Activated effector memory CD4-positive, alpha-beta T cell treated with anti-CD3 and anti-CD28 coated beads, Interleukin-2, amount 50 U/mL, for 16 hours (primary cell): Measurements from ENCODE around the gene GPANK1.

ENCODE experiments used
- DNase-seq: peaks from one replicate; pipeline ENCODE4 v3.0.0-alpha.2; 2020

The GPANK1 gene

GRCh38 chr6:31636698-31637596, 27.9 kb downstream of the GPANK1 start:
- DNase-seq, result no peak

GRCh38 chr6:31634969-31635575, 29.7 kb downstream of the GPANK1 start:
- DNase-seq, result no peak

- DNase-seq, result no peak
Observed at GRCh38 chr6:31634131-31634530, 30.7 kb downstream of the GPANK1 start.

- DNase-seq, result no peak
Observed at GRCh38 chr6:31633447-31633846, 31.4 kb downstream of the GPANK1 start.

- DNase-seq, result no peak
Observed at GRCh38 chr6:31632279-31632946, 32.4 kb downstream of the GPANK1 start.

- no peak for DNase-seq
Observed at GRCh38 chr6:31631681-31632278, 33.0 kb downstream of the GPANK1 start.

GRCh38 chr6:31631209-31631608, 33.6 kb downstream of the GPANK1 start:
- no peak for DNase-seq

GRCh38 chr6:31630177-31630934, 34.4 kb downstream of the GPANK1 start:
- no peak for DNase-seq

GRCh38 chr6:31629014-31629413, 35.8 kb downstream of the GPANK1 start:
- no peak for DNase-seq

GRCh38 chr6:31627690-31628287, 37.0 kb downstream of the GPANK1 start:
- DNase-seq, result no peak

GRCh38 chr6:31626952-31627351, 37.8 kb downstream of the GPANK1 start:
- DNase-seq, result no peak

GRCh38 chr6:31624070-31624469, 40.7 kb downstream of the GPANK1 start:
- DNase-seq, result no peak

- no peak for DNase-seq
Observed at GRCh38 chr6:31622684-31623091, 42.1 kb downstream of the GPANK1 start.

GRCh38 chr6:31621991-31622390, 42.8 kb downstream of the GPANK1 start:
- no peak for DNase-seq

- no peak for DNase-seq
Observed at GRCh38 chr6:31621320-31621939, 43.4 kb downstream of the GPANK1 start.

- DNase-seq, result no peak
Observed at GRCh38 chr6:31620586-31621319, 44.0 kb downstream of the GPANK1 start, which contains the start of gene PRRC2A. Gene PRRC2A, plus strand, starts transcription at chr6:31620715. Its CDS starts 2,075 bp downstream, at chr6:31622790.

GRCh38 chr6:31619805-31620585, 44.8 kb downstream of the GPANK1 start:
- DNase-seq, result peak; percentile 98

- no peak for DNase-seq
Observed at GRCh38 chr6:31617010-31617409, 47.8 kb downstream of the GPANK1 start.

GRCh38 chr6:31615748-31616147, 49.0 kb downstream of the GPANK1 start:
- no peak for DNase-seq
